GM21360 (cell line): ENCODE measurements around the gene ADARB1.
"Not testable (repeated sequence)": the region's sequence is repeated elsewhere in the genome, so short reads cannot be mapped to it uniquely, and the experiment has no call there.

Experiments used
- ATAC-seq: cut with Tn5 transposase; IDR thresholded peaks from one replicate; pipeline ENCODE4 v1.9.1; 2021; ENCODE audit warnings: mild to moderate bottlenecking, moderate library complexity; ENCODE audit not compliant: unreplicated experiment

Gene ADARB1

DNA sequence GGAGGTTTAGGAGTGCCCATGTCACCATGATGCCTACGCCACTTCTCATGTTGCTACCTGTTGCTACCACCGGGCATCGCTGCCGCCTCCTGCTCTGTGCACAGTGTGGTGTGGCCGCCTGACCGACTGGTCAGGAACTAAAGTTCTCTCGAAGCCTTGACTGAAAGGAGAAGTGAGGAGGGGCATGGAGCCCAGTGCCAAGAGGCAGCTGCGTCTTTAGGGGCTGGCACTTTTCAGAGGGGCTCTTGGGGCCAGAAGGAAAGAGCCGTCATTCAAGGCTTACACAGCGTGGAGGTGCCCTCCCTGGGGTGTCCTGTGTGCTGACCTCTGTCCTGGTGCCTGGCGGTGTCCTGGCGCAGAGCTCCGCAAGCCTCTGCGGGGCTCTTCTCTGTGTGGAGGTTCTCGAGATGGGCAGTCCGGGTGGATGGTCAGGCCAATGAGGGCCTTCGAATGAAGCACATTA is 57.2 kb downstream of the ADARB1 start:
- no peak for ATAC-seq

DNA sequence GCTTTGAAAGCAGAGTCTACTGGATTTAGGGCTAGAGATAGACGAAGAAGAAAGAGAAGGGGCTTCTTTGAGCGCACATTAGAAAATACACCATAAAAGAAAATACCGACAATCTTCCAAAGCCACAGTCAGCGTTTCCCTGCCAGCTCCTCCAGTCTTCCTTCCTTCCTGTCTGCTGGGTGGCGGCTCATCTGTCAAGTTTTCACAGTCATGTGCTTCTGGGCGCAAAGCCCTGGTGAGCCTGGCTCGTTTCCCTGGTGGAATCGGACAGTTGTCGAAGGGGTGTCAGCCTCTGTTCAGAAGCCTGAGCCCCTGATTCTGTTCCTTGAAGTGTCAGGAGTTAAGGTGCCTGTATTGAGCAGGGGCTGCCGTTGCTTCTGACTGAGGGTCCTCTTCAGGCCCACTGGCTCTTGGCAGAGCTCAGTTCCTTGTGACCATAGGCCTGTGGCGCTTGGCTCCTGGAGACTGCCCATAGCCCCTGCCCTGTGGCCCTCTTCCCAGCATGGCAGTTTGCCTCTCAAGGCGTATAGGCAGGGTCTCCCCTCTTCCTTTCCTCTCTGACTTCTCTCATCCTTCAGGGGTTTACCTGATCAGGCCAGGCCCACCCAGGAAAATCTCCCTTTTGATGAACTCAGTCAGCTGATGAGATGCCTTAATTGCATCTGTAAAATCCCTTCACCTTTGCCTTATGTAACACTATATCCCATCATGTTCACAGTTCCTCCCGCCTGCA is 58.6 kb downstream of the ADARB1 start:
- no peak for ATAC-seq

DNA sequence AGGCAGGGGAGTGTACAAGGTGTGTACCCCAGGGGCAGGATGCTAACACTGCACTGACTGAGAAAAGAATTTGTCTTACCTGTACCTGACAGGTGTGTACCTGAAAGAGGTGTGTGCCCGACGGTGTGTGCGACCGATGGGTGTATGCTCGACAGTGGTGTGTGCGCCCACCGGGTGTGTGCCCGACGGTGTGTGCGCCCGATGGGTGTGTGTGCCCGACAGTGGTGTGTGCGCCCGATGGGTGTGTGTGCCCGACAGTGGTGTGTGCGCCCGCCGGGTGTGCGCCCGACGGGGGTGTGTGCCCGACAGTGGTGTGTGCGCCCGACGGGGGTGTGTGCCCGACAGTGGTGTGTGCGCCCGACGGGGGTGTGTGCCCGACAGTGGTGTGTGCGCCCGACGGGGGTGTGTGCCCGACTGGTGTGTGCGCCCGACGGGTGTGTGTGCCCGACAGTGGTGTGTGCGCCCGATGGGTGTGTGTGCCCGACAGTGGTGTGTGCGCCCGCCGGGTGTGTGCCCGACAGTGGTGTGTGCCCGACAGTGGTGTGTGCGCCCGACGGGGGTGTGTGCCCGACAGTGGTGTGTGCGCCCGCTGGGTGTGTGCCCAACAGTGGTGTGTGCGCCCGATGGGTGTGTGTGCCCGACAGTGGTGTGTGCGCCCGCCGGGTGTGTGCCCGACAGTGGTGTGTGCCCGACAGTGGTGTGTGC is 59.3 kb downstream of the ADARB1 start:
- not testable (repeated sequence) for ATAC-seq

DNA sequence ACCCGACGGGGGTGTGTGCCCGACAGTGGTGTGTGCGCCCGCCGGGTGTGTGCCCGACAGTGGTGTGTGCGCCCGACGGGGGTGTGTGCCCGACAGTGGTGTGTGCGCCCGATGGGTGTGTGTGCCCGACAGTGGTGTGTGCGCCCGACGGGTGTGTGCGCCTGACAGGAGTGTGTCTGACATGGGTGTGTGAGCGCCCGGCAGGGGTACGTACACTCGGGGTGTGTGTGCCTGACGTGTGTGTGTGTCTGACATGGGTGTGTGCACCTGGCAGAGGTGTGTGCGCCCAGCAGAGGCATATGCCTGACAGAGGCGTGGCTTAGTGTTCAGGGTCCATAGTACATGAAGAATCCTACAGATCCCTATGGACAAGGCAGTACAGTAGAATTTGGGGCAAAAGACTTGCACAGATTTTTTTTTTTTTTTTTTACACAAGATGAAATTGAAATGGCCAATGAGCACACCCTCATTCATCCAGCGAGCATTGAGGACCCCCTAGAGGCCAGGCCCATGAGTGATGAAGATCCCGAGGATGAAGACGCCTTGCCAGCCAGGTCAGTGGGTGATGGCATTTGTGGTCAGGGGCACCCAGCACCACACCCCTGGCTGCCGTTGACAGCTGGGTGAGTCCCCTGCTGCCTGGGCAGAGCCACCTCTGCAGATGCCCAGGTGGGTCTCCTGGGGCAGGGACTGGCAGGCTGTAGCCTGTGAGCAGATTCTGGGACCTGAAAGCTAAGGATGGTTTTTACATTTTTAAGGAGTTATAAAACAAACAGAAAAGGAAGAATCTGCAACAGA is 60.1 kb downstream of the ADARB1 start:
- ATAC-seq = no peak

DNA sequence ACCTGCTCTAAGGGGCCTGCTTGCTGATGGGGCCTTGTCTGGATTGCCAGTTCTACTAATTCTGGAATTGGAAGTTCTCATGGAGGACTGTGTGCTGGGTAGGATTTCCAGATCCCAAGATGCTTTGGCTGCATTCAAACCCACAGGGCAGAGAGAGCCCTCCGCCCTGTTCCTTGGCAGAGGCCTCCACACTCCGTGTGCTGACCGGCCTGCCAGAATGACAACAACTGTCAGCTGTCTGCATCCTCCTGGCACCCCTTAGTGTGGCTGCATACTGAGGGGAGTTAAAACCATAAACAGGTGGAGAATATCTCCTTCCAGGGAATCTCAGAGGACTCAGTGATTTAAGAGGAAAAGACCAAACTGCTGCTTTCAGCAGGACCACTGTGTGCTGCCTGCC is 60.7 kb downstream of the ADARB1 start:
- no peak for ATAC-seq

DNA sequence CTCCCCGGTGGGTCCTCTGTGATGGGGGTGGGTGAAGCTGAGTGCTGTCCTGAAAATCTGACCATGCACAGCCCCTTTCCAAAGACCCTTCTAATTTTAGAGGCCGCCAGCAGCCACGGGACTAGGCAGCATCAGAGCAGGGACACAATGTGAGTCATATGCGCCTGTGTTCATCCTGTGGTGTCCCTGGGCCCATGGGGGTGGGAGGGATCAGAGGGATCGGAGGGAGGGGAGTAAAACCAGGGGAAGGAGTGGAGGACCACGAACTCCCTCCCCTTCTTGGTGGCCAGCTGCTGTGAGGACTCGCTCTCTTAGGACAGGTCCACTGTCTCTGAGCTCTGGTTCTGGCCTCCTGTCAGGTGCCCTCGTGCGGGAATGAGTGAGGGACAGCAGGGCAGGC is 61.5 kb downstream of the ADARB1 start:
- ATAC-seq = no peak

DNA sequence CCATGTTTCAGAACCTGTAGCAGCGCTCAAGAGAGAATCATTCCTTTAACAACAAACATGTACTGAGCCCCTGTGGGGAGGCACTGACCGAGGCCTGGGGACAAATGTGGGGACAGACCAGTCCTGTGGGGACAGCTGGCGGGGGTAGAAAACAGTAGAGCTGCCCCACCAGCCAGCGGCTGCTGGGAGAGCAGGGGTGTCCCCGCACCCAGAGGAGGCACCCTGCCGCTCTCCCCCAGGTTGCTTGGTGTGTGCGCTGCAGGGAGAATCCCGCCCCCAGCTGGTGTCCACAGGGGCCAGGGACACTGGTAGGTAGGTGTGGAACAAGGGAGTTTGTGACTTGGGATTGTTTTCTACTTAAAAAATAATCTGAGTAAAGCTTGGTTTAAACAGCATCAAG is 62.1 kb downstream of the ADARB1 start:
- no peak for ATAC-seq

DNA sequence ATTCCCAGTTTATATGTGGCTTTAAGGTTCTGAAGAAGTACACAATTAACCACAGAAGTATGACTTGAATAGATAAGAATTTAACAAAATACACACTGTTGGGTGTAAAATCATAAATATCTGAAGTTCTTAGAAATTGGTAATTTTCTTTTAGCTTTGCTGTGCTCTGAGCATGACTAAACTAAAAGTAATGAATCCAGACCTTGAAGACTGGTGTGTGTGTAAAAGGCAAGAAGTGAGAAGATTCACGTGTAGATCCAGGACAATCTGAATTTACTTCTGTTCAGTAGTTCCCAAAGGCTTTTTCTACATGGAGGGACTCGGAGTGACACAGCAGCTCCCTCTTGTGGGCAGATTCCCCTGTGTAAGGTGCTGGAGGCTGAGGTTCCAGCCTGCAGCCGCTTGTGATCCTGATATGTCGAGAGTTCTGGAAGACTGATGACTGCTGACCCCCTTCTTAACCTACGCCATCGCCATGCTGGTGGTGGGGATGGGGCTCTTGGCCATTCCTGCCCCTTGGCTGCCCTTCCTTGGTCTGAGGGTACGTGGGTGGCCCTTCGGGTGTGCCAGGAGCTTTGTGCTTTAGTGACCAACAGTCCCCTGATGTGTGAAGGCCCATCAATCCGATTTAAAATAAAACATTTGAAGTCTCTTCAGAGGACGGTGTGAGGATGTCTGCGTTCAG is 62.7 kb downstream of the ADARB1 start:
- ATAC-seq = no peak

DNA sequence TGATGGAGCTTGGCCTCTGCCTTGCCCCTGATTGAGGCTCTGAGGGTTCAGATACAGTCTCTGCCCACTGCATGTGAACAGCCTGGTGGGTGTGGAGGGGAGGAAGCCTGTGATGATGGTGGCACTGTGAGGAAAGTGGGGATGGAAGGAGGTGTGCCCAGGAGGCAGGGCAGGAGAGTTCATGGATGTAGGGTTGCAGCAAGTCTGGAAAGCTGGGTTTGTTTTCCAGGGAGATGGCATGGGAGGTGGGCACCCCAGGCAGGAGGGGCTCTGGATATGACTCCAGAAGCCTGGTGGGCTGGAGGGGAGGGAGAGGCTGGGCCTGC is 63.2 kb downstream of the ADARB1 start:
- no peak for ATAC-seq

DNA sequence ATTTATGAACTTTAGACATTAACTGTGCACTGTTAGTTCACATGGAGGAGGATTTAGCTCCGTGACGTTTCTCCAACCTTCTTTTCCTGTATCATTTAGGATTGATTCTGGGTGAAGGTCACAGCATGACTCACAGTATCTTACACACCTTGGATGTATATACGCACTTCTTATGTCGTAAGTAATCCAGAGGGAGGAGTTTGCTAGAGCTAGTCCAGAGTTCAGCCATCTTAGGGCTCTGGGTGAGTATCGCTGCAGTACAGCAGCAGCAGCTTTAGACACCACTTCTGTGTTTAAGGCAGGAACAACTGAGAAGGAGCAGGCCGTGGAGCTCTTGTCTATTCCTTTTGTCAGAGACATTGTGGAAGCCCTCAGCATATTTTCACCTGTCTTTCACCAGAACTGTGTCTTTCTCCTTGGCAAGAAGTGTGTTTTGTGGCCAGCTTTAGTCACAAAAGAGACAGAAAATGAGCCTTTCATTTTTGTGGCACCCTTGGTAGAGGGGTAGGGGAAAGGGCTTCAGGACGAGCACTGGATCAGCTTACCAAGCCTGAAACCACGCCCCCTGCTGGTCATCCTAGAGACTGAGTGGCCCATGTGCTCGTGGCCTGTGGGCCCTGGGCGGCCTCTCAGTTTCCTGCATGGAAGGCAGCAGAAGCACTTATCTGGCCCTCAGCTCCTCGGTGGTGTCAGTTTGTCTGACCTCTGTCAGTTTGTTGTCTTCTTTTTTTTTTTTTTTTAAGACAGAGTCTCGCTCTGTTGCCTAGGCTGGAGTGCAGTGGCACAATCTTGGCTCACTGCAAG is 64.0 kb downstream of the ADARB1 start:
- ATAC-seq = no peak

DNA sequence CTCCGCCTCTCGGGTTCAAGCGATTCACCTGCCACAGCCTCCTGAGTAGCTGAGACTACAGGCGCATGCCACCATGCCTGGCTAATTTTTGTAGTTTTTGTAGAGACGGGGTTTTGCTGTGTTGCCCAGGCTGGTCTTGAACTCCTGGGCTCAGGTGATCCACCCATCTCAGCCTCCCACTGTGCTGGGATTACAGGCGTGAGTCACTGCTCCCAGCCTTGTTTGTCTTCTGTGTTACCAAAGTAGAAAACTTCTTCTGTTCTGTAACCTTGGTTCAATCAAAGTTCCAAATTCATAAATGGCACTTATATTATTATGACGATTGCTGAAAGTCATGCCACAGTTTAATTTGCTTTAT is 64.6 kb downstream of the ADARB1 start:
- ATAC-seq = not testable (repeated sequence)

DNA sequence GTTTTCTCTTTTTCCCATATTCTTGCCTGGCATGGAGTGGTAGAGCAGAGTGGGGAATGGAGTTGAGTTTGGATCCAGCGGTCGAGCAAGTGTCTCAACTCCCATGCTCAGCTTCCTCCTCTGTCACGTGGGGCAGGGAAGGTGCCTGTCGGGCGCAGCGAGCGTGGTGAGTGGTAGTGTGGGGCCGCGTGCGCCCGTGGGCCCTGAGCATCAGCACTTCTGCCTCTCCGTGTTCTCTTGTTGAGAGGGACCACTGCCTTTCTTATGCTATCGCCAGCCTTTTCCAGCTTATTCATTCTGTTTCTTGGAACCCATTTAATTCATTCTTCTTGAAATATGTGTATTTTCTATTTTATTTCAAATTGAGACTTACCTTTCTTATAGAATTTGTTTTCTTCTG is 65.1 kb downstream of the ADARB1 start:
- no peak for ATAC-seq

DNA sequence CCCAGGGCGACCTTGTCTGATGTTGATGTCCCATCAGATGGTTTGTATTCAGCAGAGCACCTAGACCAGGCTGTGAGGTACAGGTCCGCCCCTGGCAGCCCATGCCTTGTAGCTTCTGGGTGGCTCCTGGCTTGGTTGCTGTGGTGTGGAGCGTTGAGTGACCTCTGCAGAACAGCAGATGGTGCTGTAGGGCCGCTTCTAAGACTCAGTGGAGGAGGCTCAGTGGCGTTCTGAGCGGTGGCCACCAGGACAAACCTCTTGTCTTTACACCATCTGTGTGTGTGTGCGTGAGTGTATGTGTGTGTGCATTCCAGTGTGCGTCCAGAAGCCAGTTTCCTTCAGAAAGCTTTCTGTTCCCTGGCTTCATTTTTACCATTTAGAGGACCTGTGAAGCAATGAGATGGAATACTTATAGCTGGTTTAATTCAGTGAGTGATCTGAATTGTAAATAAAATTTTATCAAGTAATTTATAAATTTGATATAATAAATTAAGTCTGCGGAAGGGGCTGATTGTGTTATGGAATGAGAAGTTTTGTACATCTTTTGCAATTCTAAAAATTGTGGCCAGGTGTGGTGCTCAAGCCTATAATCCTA is 66.1 kb downstream of the ADARB1 start:
- ATAC-seq = peak; percentile 57

DNA sequence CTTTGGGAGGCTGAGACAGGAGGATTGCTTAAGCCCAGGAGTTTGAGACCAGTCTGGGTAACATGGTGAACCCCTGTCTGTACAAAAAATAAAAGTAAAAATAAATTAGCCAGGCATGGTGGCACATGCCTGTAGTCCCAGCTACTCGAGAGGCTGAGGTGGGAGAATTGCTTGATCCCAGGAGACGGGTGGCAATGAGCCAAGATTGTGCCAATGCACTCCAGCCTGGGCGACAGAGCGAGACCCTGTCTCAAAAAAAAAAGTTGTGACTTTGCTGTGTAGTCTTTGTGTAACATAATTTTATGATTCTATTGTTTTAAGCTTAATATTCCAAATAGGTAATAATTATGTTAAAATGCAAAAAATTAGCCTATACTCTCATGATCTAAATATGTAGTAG is 66.6 kb downstream of the ADARB1 start:
- ATAC-seq = not testable (repeated sequence)

DNA sequence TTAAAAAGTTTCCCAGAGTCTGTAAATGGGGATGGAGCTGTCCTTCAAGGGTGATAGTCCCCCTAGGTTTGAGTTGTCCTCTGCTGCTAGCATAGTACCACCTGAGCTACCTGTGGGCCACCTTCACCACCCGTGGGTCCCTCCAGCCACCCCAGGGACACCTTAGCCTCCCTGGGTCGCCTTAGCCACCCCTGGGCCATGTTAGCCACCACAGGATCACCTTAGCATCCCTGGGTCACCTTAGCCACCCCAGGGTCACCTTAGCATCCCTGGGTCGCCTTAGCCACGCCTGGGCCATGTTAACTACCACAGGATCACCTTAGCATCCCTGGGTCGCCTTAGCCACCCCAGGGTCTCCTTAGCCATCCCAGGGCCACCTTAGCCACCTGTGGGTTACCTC is 67.1 kb downstream of the ADARB1 start:
- ATAC-seq = no peak

DNA sequence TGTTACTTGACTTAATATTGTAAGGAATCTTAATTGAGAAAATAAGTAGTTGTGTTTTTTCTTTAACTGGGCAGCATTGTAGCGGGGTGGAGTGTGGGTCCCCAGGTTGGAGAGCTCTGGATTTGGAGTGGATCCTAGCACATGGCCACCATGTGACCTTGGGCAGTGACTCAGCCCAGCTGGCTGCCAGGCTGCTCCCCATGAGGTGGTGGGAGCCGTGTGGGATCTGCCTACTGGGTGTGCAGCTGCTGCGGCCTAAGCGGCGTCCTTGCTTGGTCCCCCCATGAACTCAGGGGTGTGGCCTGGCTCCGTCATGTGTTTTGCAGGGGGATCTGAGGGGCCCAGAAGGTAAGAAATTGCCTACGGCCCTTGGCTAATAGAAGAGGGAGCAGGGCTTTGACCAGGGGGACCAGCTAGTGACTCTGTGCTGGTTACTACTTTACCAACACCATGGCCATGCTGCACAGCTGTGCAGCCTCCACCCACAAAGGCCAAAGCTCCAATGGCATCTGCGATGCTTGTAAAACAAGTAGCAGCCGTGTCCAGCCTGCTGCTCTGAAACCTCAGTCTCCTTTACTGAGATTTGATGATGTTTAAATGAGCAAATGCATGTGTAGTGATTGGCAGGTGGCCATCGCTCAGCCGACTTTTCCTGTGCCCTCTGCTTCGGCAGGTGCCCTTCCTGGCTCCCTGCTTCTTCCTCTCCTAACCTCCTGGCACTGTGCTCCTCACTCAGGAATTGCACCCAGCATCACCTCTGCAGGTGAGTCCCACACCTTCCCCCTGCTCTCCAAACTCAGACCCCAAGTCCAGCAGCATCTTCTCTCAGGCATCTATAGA is 68.3 kb downstream of the ADARB1 start:
- no peak for ATAC-seq

DNA sequence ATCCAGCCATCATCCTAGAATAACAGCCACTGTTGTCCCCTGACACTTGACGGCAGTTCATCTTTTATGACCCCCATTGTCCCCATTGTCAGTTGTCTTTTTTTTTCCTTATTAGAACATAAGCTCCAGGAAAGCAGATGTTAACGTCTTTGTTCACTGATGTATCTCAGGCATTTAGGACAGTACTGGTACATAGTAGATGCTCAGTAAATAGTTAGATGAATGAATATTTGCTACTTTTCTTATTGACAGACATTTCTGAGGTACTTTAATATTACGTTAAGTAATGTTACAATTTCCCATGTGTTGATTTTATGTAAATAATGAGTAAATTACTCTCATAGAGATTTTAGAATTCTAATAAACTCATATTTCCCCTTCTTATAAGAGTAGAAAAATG is 69.5 kb downstream of the ADARB1 start:
- no peak for ATAC-seq

DNA sequence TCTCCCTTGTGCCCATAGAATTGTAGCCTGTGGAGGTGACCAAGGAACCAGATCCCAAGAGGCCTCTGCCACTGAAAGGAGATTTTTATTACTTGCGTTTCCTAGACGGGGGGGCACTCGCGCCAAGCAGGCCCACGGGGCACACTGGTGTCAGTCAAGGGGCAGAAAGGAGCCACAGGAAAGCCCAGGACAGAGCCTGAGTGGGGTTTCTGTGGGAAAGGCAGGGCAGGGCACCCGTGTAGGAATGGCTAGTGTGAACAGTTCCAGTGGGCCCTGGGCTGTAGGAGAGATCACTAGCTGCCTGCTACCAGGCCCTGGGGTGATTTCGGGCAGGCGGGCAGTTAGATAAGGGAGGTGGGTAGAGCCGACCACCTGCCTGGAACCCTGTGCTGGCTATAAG is 70.8 kb downstream of the ADARB1 start:
- no peak for ATAC-seq

DNA sequence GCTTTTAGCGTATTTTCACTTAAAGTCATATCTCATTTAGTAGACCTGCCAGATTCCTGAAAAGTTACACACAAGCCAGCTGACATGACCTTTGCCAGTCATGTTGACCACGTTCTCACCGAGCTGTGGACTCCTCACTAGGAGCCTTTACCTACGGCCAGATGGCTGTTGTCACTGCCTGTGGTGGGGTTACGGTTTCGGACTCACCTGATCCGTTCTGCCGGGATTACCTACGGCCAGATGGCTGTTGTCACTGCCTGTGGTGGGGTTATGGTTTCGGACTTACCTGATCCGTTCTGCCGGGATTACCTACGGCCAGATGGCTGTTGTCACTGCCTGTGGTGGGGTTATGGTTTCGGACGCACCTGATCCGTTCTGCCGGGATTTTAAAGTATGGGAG is 71.5 kb downstream of the ADARB1 start:
- ATAC-seq = not testable (repeated sequence)
